Large intestine (tissue), 12 donors: ENCODE measurements around the gene ATP13A4. TPM values are rescaled to one million over a fixed set of nuclear protein-coding genes. Genes with fewer than 3 reads are reported as not detected.

Source experiments
- DNase-seq, 2 donors: peaks; one replicate each; pipeline versions ENCODE4 v3.0.0 to v3.0.0-alpha.2; 2013
- H3K27ac ChIP-seq: one replicate; pipeline ENCODE4 v1.5.1; 2013; ENCODE audit warnings: low read length
- H3K27me3 ChIP-seq: 2 replicates; pipeline ENCODE4 v1.6.1; 2013; ENCODE audit warnings: low read length; ENCODE audit not compliant: control insufficient read depth, insufficient read depth
- H3K36me3 ChIP-seq: 2 replicates; pipeline ENCODE4 v1.6.1; 2013; ENCODE audit warnings: low read length; ENCODE audit not compliant: control insufficient read depth, insufficient read depth
- H3K4me1 ChIP-seq: one replicate; pipeline ENCODE4 v1.6.1; 2013; ENCODE audit warnings: low read length; ENCODE audit not compliant: control insufficient read depth, insufficient read depth
- H3K4me3 ChIP-seq: one replicate; pipeline ENCODE4 v1.5.1; 2013; ENCODE audit warnings: low read length
- H3K9me3 ChIP-seq: one replicate; pipeline ENCODE4 v1.6.1; 2013; ENCODE audit warnings: mild to moderate bottlenecking, low read depth, low read length, moderate library complexity; ENCODE audit not compliant: control insufficient read depth
- WGBS: methylation state at CpG from one replicate; pipeline ENCODE4 v1.1.5; 2013; ENCODE audit warnings: low lambda C conversion rate; ENCODE audit not compliant: insufficient coverage; 5-methylcytosine and 5-hydroxymethylcytosine counted together
- long read RNA-seq, 11 donors: transcript quantifications; one replicate each; lab custom pipeline, GENCODE V29; 2026
- polyA plus RNA-seq: library from polyadenylated mRNA; unstranded; fragments of 120-200 nt; gene quantifications from one replicate; pipeline ENCODE4 v1.2.1, GENCODE V29; 2013

ATP13A4 gene, protein sequence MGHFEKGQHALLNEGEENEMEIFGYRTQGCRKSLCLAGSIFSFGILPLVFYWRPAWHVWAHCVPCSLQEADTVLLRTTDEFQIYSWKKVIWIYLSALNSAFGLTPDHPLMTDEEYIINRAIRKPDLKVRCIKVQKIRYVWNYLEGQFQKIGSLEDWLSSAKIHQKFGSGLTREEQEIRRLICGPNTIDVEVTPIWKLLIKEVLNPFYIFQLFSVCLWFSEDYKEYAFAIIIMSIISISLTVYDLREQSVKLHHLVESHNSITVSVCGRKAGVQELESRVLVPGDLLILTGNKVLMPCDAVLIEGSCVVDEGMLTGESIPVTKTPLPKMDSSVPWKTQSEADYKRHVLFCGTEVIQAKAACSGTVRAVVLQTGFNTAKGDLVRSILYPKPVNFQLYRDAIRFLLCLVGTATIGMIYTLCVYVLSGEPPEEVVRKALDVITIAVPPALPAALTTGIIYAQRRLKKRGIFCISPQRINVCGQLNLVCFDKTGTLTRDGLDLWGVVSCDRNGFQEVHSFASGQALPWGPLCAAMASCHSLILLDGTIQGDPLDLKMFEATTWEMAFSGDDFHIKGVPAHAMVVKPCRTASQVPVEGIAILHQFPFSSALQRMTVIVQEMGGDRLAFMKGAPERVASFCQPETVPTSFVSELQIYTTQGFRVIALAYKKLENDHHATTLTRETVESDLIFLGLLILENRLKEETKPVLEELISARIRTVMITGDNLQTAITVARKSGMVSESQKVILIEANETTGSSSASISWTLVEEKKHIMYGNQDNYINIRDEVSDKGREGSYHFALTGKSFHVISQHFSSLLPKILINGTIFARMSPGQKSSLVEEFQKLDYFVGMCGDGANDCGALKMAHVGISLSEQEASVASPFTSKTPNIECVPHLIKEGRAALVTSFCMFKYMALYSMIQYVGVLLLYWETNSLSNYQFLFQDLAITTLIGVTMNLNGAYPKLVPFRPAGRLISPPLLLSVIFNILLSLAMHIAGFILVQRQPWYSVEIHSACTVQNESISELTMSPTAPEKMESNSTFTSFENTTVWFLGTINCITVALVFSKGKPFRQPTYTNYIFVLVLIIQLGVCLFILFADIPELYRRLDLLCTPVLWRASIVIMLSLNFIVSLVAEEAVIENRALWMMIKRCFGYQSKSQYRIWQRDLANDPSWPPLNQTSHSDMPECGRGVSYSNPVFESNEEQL
- polyA plus RNA-seq: 15.6 TPM
- long read RNA-seq, donor 1: 0 reads
- long read RNA-seq, donor 2, full-length matches to known transcripts: 1 of 40 reads
- long read RNA-seq, donor 2, partial matches to known transcripts: 39 of 40 reads
- long read RNA-seq, donor 2, other reads (novel, unspliced or antisense): 0 of 40 reads
- long read RNA-seq, donor 3: 0 reads
- long read RNA-seq, donor 4: 0 reads
- long read RNA-seq, donor 5: 0 reads
- long read RNA-seq, donor 6, full-length matches to known transcripts: 1 of 1 reads
- long read RNA-seq, donor 6, partial matches to known transcripts: 0 of 1 reads
- long read RNA-seq, donor 6, other reads (novel, unspliced or antisense): 0 of 1 reads
- long read RNA-seq, donor 7: 0 reads
- long read RNA-seq, donor 8, full-length matches to known transcripts: 1 of 1 reads
- long read RNA-seq, donor 8, partial matches to known transcripts: 0 of 1 reads
- long read RNA-seq, donor 8, other reads (novel, unspliced or antisense): 0 of 1 reads
- long read RNA-seq, donor 9: 0 reads
- long read RNA-seq, donor 10: 0 reads
- long read RNA-seq, donor 11: 0 reads

DNA sequence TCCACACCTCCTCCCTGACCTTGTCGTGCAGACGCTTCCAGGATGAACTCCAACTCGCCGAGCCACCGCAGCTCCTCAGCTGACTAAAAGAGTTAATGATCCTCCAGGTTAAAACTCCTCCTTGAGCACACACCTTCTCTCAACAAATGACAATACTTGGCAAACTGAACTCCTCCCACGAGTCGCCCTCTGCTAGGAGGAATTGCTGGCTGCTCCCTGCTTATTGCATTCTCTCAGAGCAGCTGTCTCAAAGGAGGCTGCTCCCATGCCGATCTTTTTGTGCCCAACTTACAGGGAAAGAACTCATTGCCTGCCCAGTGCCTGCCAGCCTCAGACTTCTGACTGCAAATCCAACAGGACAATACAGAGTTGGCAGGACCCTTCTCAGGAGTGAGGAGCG, at the start of gene ATP13A4:
ATP13A4 (minus strand) TSS at position 85 of the 400 bp plus-strand sequence. CDS start 96 bp downstream, outside the sequence.
- no peaks in the 10 kb centered on the region for H3K27me3 ChIP-seq
- peaks cover 5% of the 10 kb centered on the region for H3K4me1 ChIP-seq
- peak within 1 kb of the TSS; percentile 83 for H3K27ac ChIP-seq
- DNase-seq: peak; percentile 79 to 92
- H3K9me3 ChIP-seq: no peaks in the 10 kb centered on the region
- no peaks in the 10 kb centered on the region for H3K36me3 ChIP-seq
- WGBS: no CpG with 5 or more reads among the region's 9 CpGs
- peak within 1 kb of the TSS; percentile 48 for H3K4me3 ChIP-seq

- no peaks in the 10 kb centered on the region for H3K27me3 ChIP-seq
- WGBS: 100% methylated on average over 1 of the region's 1 CpG
- H3K9me3 ChIP-seq: no peaks in the 10 kb centered on the region
- H3K4me1 ChIP-seq: peaks cover 3% of the 10 kb centered on the region
- no peaks in the 10 kb centered on the region for H3K36me3 ChIP-seq
- no peak overlapping the region for H3K4me3 ChIP-seq
- H3K27ac ChIP-seq: no peak overlapping the region
- no peak for DNase-seq
Observed at GRCh38 chr3:193599393-193599792, 44.7 kb upstream of the ATP13A4 start.

DNA sequence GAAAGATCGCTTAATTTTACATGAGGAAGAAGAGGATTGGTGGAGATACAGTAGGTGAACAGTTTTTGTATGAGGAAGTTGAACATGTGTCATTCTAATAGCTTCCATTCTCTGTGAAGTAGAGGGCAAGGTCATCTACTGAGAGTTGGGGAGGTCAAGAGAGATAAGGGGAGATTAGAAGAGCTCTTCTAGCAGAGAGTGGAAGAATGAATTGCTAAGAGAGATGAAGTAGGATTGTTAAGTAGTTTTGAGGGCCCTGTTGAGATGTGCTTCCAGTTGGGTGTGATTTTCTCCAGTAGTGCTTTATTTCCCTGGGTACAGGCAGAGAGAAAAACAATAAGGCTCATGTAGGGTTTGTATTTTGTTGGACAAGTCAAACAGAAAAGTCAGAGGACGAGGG, 43.5 kb upstream of the ATP13A4 start:
- Histone ChIP-seq H3K36me3 (no peaks in the 10 kb centered on the region), H3K4me1 (peaks cover 3% of the 10 kb centered on the region), H3K9me3 (no peaks in the 10 kb centered on the region), H3K4me3 (no peak overlapping the region), H3K27ac (no peak overlapping the region), H3K27me3 (no peaks in the 10 kb centered on the region)
- WGBS: 100% methylated on average over 2 of the region's 2 CpGs
- DNase-seq: no peak

GRCh38 chr3:193595939-193596487, 41.3 kb upstream of the ATP13A4 start:
- Histone ChIP-seq H3K4me1 (peaks cover 6% of the 10 kb centered on the region), H3K4me3 (no peak overlapping the region), H3K36me3 (no peaks in the 10 kb centered on the region), H3K27ac (no peak overlapping the region), H3K27me3 (no peaks in the 10 kb centered on the region), H3K9me3 (no peaks in the 10 kb centered on the region)
- DNase-seq: no peak
- 97% methylated on average over 5 of the region's 5 CpGs for WGBS

DNA sequence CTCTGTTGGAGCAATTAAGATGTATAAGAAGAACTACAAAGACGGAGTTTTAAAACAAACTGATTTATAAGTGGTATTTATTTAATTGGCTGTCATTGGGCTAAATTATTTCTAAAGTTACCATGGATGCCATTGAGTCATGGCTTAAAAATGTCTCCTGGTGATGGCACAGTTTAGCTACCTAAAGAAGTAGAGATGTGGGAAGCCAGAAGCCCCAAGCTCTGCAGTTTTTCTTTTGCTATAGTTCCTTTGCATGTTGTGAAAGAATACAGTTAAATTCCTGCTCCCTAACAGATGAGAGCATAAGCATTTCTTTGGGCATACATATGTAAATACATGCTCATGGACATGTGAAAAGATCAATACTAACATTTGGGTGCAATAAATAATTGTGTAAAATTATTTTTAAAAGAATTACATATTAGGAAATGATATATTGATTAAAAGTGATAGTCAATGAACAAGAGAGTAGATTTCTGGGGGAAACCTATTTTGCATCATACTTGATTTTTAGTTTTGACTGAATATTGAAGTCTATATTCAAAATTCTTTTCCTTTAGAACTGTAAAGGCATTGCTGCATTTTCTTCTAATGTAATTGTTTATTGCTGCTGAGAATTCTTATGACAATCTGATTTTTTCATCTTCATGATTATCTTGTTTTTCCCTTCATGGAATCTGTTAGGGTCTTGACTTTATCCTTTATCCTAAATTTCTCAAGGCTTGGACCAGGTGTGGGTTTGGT, 40.4 kb upstream of the ATP13A4 start:
- Histone ChIP-seq H3K4me3 (no peak overlapping the region), H3K27ac (no peak overlapping the region), H3K36me3 (no peaks in the 10 kb centered on the region), H3K9me3 (no peaks in the 10 kb centered on the region), H3K27me3 (no peaks in the 10 kb centered on the region), H3K4me1 (peaks cover 6% of the 10 kb centered on the region)
- no peak for DNase-seq
- 100% methylated on average over 1 of the region's 1 CpG for WGBS

DNA sequence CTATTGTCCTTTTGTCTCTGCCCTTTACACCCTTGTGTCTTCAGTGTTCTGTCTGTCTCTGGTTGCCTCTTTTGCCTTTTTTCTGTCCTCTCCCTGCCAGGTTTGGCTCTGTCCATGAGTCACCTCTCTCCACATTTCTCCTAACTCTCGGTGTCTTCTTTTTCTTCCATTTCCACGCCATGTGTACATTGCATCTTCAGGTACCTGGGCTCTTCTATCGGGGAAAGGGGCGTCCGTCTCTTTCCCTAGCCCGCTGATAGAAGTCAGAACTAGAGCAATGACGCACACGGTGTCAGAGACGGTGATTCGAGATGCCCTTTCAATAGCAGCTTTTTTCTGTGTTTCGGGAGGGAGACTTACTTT, 39.0 kb upstream of the ATP13A4 start:
- Histone ChIP-seq H3K9me3 (no peaks in the 10 kb centered on the region), H3K27me3 (no peaks in the 10 kb centered on the region), H3K27ac (peak overlapping the region; percentile 79), H3K4me3 (peak overlapping the region; percentile 69), H3K36me3 (no peaks in the 10 kb centered on the region), H3K4me1 (peaks cover 6% of the 10 kb centered on the region)
- WGBS: 17% methylated on average over 1 of the region's 11 CpGs
- peak in 1 of 2 donors; percentile 14 for DNase-seq

DNA sequence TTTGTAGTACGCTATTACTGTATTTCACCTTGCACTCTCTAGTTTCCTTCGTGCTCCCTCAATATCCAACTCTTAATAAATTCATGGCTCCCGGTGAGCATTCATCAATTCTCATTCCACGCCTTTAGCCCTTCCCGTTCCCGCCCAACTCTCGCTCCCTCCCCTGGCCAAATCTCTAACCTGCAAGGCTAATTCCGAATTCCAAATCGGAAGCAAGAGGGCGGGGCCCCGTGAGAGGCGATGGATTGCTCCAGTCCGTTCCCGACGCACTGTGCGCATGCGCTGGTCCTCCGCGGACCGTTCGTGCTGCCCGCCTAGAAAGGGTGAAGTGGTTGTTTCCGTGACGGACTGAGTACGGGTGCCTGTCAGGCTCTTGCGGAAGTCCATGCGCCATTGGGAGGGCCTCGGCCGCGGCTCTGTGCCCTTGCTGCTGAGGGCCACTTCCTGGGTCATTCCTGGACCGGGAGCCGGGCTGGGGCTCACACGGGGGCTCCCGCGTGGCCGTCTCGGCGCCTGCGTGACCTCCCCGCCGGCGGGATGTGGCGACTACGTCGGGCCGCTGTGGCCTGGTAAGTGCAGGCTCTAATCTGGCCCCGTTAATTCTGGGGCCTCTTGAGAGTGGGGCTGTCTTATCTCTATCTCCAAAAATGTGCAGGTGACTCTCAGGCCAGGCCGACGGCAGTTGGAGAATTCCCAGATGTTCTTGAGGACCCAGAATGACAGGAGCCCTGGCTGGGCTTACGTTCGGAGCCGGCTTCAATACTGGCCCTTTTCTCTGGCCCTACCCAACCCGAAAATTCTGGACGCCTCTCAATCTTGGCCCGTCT, 38.4 kb upstream of the ATP13A4 start, which contains the start of gene OPA1:
OPA1 (plus strand) TSS at position 368 of the 827 bp plus-strand sequence; CDS start at position 538, 170 bp downstream.
- H3K4me1 ChIP-seq: peaks cover 6% of the 10 kb centered on the region
- H3K36me3 ChIP-seq: no peaks in the 10 kb centered on the region
- peak; percentile 98 to 99 for DNase-seq
- no peaks in the 10 kb centered on the region for H3K9me3 ChIP-seq
- peak within 1 kb of the TSS; percentile 69 for H3K4me3 ChIP-seq
- peak within 1 kb of the TSS; percentile 79 for H3K27ac ChIP-seq
- WGBS: 0% methylated on average over 4 of the region's 55 CpGs
- no peaks in the 10 kb centered on the region for H3K27me3 ChIP-seq

DNA sequence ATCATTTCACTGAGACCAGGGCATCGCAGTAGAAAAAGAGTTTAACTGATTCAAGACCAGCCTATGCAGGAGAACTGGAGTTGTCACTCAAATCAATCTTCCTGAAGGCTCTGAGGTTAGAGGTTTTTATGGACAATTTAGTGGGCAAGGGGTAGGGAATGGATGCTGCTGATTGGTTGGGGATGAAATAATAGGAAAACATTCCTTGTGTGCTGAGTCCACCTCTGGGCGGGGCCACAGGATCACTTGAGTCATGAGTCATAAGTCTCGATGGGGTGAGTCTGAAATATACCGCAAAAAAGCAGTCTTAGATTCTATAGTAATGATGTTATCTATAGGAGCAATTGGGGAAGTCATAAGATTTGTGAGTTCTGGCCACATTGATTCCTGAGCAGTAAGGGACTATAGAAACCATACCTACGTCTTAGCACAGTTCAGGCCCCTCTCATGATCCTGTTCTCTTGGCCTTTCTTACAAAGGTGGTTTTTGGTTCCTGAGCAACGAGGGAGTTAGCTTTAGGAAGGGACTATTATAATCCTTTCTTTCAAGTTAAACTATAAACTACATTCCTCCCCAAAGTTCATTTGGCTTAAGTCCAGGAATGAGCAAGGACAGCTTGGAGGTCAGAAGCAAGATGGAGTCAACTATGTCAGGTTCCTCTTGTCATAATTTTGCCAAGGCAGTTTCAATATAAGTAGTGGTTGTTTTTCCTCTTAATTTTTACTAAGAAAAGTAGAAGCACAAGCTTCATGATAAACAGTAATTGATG, 35.6 kb upstream of the ATP13A4 start:
- Histone ChIP-seq H3K27me3 (no peaks in the 10 kb centered on the region), H3K4me3 (no peak overlapping the region), H3K36me3 (no peaks in the 10 kb centered on the region), H3K4me1 (peaks cover 6% of the 10 kb centered on the region), H3K9me3 (no peaks in the 10 kb centered on the region), H3K27ac (no peak overlapping the region)
- 100% methylated on average over 1 of the region's 6 CpGs for WGBS
- DNase-seq: no peak
